Measurements from ENCODE around the gene ORMDL2. TPM values are rescaled to one million over a fixed set of nuclear protein-coding genes. Genes with fewer than 3 reads are reported as not detected.

The ORMDL2 gene
- total and polyA plus RNA-seq, 2 donors (not counting 3 experiments of a cell fraction or from before 2014, with no cell fraction given), result 55.0 to 70.4 TPM

- POLR2A ChIA-PET, result interaction anchor here (0.7 kb wide), 1 partner anchor 80 kb away, joined by 9 read pairs; no protein-coding TSS in a partner anchor
- Histone ChIP-seq H3K4me1 (ENCODE audit: control insufficient read depth, extremely low read depth, insufficient read depth, low read length) (peaks cover 13% of the 10 kb centered on the region), H3K4me2 (ENCODE audit: insufficient read depth, low read length) (no peak overlapping the region), H3K9ac (replicated peaks; ENCODE audit: extremely low read depth, insufficient read depth, low read length) (no peak overlapping the region), H2AFZ (ENCODE audit: low read depth, low read length) (no peak overlapping the region), H3K9me3 (replicated peaks; ENCODE audit: control insufficient read depth, insufficient read depth, low read length) (no peaks in the 10 kb centered on the region), H4K20me1 (replicated peaks; ENCODE audit: control insufficient read depth, extremely low read depth, insufficient read depth, low read length) (no peaks in the 10 kb centered on the region), H3K27ac (ENCODE audit: insufficient read depth, low read depth, low read length) (no peak overlapping the region), H3K4me3 (replicated peaks in 1 of 3; ENCODE audit: insufficient read depth in 1 of 3, low read depth in 1 of 3, low read length in 3 of 3) (no peak overlapping the region), H3K27me3 (ENCODE audit: control insufficient read depth in 2 of 2, insufficient read depth in 2 of 2, low read length in 2 of 2) (no peaks in the 10 kb centered on the region), H3K36me3 (ENCODE audit: control insufficient read depth in 2 of 2, extremely low read depth in 1 of 2, insufficient read depth in 2 of 2, low read length in 2 of 2) (no peaks in the 10 kb centered on the region), H3K79me2 (ENCODE audit: control insufficient read depth, insufficient read depth, low read length) (no peaks in the 10 kb centered on the region), H3K9me1 (replicated peaks; ENCODE audit: control insufficient read depth, extremely low read depth, insufficient read depth, low read length) (no peaks in the 10 kb centered on the region)
- no TSS peak for BruUV-seq (replicated peaks)
- intact Hi-C loops (cut with micrococcal nuclease) (no loop called here), dilution Hi-C loops (cut with MboI; ENCODE audit: extremely low pct_ligation_motif_present, low sequenced_read_pairs) (no loop called here)
- TF ChIP-seq FOS (IDR thresholded peaks at IDR 0.05; ENCODE audit: borderline replicate concordance, insufficient read depth, low read length) (no peak), POLR2AphosphoS5 (IDR thresholded peaks at IDR 0.05; ENCODE audit: insufficient read depth, low read depth, low read length) (no peak), POLR2A (IDR thresholded peaks at IDR 0.05; ENCODE audit: low read depth, low read length) (no peak), MYC (IDR thresholded peaks at IDR 0.05; ENCODE audit: low read depth, low read length) (no peak), JUN (IDR thresholded peaks at IDR 0.05; ENCODE audit: borderline replicate concordance, insufficient read depth, insufficient read length, low read depth) (no peak)
- FAIRE-seq, result no peak
- DNase-seq (ENCODE audit: low read depth, low spot score), result no peak
- CTCF ChIA-PET, result interaction anchor here (0.6 to 1.2 kb wide), 3 partner anchors 10 to 19 kb away, joined by 4 to 5 read pairs (median 4); no protein-coding TSS in a partner anchor
Measured at GRCh38 chr12:55849616-55850343, 31.9 kb downstream of the ORMDL2 start.

- Histone ChIP-seq H3K9me3 (replicated peaks; ENCODE audit: control insufficient read depth, insufficient read depth, low read length) (no peaks in the 10 kb centered on the region), H3K4me3 (replicated peaks in 1 of 3; ENCODE audit: insufficient read depth in 1 of 3, low read depth in 1 of 3, low read length in 3 of 3) (no peak overlapping the region), H3K79me2 (ENCODE audit: control insufficient read depth, insufficient read depth, low read length) (no peaks in the 10 kb centered on the region), H3K27me3 (ENCODE audit: control insufficient read depth in 2 of 2, insufficient read depth in 2 of 2, low read length in 2 of 2) (no peaks in the 10 kb centered on the region), H3K9ac (replicated peaks; ENCODE audit: extremely low read depth, insufficient read depth, low read length) (no peak overlapping the region), H2AFZ (ENCODE audit: low read depth, low read length) (no peak overlapping the region), H3K4me2 (ENCODE audit: insufficient read depth, low read length) (no peak overlapping the region), H3K36me3 (ENCODE audit: control insufficient read depth in 2 of 2, extremely low read depth in 1 of 2, insufficient read depth in 2 of 2, low read length in 2 of 2) (no peaks in the 10 kb centered on the region), H3K9me1 (replicated peaks; ENCODE audit: control insufficient read depth, extremely low read depth, insufficient read depth, low read length) (no peaks in the 10 kb centered on the region), H3K27ac (ENCODE audit: insufficient read depth, low read depth, low read length) (no peak overlapping the region), H4K20me1 (replicated peaks; ENCODE audit: control insufficient read depth, extremely low read depth, insufficient read depth, low read length) (no peaks in the 10 kb centered on the region), H3K4me1 (ENCODE audit: control insufficient read depth, extremely low read depth, insufficient read depth, low read length) (peaks cover 13% of the 10 kb centered on the region)
- CTCF ChIA-PET, result interaction anchor here (0.9 to 1.2 kb wide), 2 partner anchors 10 to 20 kb away, joined by 4 read pairs; no protein-coding TSS in a partner anchor
- no peak for TF ChIP-seq FOS (IDR thresholded peaks at IDR 0.05; ENCODE audit: borderline replicate concordance, insufficient read depth, low read length)
- TF ChIP-seq JUN (IDR thresholded peaks at IDR 0.05; ENCODE audit: borderline replicate concordance, insufficient read depth, insufficient read length, low read depth), result no peak
- TF ChIP-seq CTCF (IDR thresholded peaks at IDR 0.05; ENCODE audit: extremely low read depth in 1 of 2, insufficient read depth in 1 of 2, low read depth in 1 of 2, low read length in 2 of 2), result no peak
- no peak for TF ChIP-seq POLR2AphosphoS5 (IDR thresholded peaks at IDR 0.05; ENCODE audit: insufficient read depth, low read depth, low read length)
- no peak for TF ChIP-seq GATA2 (IDR thresholded peaks at IDR 0.05; ENCODE audit: insufficient read depth, insufficient read length, low read depth, low read length)
- no peak for TF ChIP-seq MYC (IDR thresholded peaks at IDR 0.05; ENCODE audit: low read depth, low read length)
- TF ChIP-seq MAX (IDR thresholded peaks at IDR 0.05; ENCODE audit: insufficient read depth, insufficient read length), result no peak
- TF ChIP-seq POLR2A (IDR thresholded peaks at IDR 0.05; ENCODE audit: low read depth, low read length), result no peak
- TF ChIP-seq EZH2 (IDR thresholded peaks at IDR 0.05; ENCODE audit: borderline replicate concordance, low read depth, low read length, severe bottlenecking), result no peak
- BruUV-seq (replicated peaks), result no TSS peak
- DNase-seq (ENCODE audit: low read depth, low spot score), result no peak
- intact Hi-C loops (cut with micrococcal nuclease) (no loop called here), dilution Hi-C loops (cut with MboI; ENCODE audit: extremely low pct_ligation_motif_present, low sequenced_read_pairs) (no loop called here)
- no peak for FAIRE-seq
- POLR2A ChIA-PET, result no interaction called here
Measured at GRCh38 chr12:55850401-55850800, 32.6 kb downstream of the ORMDL2 start.
